ENCODE measurements around the gene CKAP4.

CKAP4 gene

DNA sequence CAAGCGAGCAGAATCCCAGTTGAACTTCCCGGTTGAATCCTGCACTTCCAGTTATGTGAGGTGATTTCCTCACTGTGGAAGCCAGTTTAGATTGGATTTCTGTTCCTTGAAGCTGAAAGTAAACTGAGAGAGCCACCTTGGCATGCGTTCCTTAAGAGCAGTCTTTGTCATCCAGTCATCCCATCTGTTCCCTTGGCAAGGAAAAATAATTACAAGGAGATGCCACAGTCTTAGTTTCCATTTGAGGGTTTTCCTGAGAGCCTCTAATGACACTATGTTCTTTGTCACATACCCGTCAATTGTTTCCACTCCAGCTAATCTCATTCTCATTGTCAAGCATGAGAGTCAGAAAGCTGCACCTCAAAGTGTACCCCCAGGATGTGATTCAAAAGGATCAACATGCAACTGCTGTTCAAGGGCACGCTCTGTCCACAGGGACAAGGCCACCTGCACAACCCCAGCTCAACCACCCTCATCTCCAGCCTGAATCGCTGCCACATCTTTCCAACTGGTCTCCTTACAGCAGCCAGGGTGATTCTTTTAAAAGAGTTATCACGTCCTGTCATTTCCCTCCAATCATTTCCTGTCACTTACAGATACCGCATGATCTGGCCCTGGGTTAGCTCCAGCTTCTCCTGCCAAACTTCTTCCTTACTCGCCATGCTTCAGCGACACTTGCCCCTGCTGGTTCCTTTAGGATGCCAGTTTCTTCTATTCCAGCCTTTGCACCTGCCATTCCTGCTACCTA is 36.7 kb upstream of the CKAP4 start:
- Histone ChIP-seq H3K9me3 (no peaks in the 10 kb centered on the region), H3K27me3 (peaks cover 7% of the 10 kb centered on the region), H3K4me3 (ENCODE audit: low read depth, low read length) (no peak overlapping the region), H3K4me1 (no peaks in the 10 kb centered on the region), H3K36me3 (no peaks in the 10 kb centered on the region)
- no peak for TF ChIP-seq CTCF (IDR thresholded peaks at IDR 0.05; ENCODE audit: low read depth, low read length)
- DNase-seq: no peak

GRCh38 chr12:106282457-106283097 is 34.8 kb upstream of the CKAP4 start:
- peaks cover 11% of the 10 kb centered on the region for H3K27me3 ChIP-seq

GRCh38 chr12:106281804-106282203 is 34.0 kb upstream of the CKAP4 start:
- Histone ChIP-seq H3K4me1 (no peaks in the 10 kb centered on the region), H3K27me3 (peaks cover 11% of the 10 kb centered on the region), H3K36me3 (no peaks in the 10 kb centered on the region), H3K9me3 (no peaks in the 10 kb centered on the region), H3K4me3 (ENCODE audit: low read depth, low read length) (no peak overlapping the region)
- no peak for DNase-seq
- no peak for TF ChIP-seq CTCF (IDR thresholded peaks at IDR 0.05; ENCODE audit: low read depth, low read length)

More at GRCh38 chr12:106282457-106283097, 34.8 kb upstream of the CKAP4 start:
- peak; percentile 48 for DNase-seq
- no peak overlapping the region for H3K4me3 ChIP-seq (ENCODE audit: low read depth, low read length)
- H3K9me3 ChIP-seq: no peaks in the 10 kb centered on the region
- peak; percentile 83 for TF ChIP-seq CTCF (IDR thresholded peaks at IDR 0.05; ENCODE audit: low read depth, low read length)
- no peaks in the 10 kb centered on the region for H3K4me1 ChIP-seq
- H3K36me3 ChIP-seq: no peaks in the 10 kb centered on the region

DNA sequence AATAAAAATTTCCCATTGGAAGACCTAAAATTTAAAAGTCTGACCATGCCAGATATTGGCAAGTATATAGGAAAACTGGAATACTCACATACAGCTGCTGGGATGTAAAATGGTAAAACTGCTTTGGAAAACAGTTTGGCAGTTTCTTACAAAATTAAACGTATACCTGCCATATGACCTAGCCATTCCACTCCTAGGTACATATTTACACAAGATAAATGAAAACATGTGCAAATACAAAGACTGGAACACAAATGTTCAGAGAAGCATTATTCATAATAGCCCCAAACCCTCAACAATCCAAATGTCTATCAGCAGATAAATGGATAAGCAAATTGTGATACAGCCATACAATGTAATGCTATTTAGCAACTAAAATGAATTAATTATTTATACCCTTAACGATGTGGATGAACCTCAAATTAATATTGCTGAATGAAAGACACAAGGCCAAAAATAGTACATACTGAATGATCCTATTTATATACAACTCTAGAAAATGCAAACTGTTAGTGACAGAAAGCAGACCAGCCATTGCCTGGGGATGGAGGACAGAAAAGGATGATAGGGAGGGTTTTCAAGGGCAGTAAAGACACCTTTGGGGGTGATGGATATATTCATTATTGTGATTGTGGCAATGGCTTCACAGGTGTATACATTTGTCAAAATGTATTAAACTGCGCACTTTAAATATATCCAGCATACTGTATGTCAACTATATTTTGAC is 33.4 kb upstream of the CKAP4 start:
- DNase-seq: no peak
- TF ChIP-seq CTCF (IDR thresholded peaks at IDR 0.05; ENCODE audit: low read depth, low read length): no peak

DNA sequence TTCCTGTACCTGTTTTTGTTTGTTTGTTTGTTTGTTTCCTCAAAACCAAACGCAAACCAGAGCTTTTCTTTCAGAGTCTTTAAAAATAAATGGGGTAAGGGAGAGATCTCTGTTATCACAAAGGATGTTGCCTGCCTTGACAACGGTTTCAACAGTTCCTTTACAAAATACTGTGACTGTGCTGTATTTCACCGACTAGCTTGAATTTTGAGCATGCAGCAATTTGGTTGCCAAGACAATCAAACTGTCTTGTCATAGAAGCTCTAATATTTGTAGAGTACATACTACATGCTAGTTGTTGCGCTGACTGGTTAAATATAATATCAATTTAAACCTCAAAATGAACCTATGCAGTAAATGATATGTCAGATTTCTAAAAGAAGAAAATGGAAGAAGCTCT is 32.3 kb upstream of the CKAP4 start:
- Histone ChIP-seq H3K27me3 (peaks cover 11% of the 10 kb centered on the region), H3K36me3 (no peaks in the 10 kb centered on the region), H3K9me3 (no peaks in the 10 kb centered on the region), H3K4me1 (no peaks in the 10 kb centered on the region), H3K4me3 (ENCODE audit: low read depth, low read length) (no peak overlapping the region)
- DNase-seq: no peak
- no peak for TF ChIP-seq CTCF (IDR thresholded peaks at IDR 0.05; ENCODE audit: low read depth, low read length)

More for the DNA sequence above, 33.4 kb upstream of the CKAP4 start:
- Histone ChIP-seq H3K4me3 (ENCODE audit: low read depth, low read length) (no peak overlapping the region), H3K4me1 (no peaks in the 10 kb centered on the region), H3K9me3 (no peaks in the 10 kb centered on the region), H3K36me3 (no peaks in the 10 kb centered on the region), H3K27me3 (peaks cover 11% of the 10 kb centered on the region)

Data from BE2C (cell line).